ENCODE measurements around the gene SPOUT1.

SPOUT1 gene

GRCh38 chr9:128836509-128837145 lies 7.0 kb upstream of the SPOUT1 start:
- no peak for DNase-seq (ENCODE audit: low read depth)

GRCh38 chr9:128835246-128836210 lies 5.9 kb upstream of the SPOUT1 start:
- no peak for DNase-seq (ENCODE audit: low read depth)

- DNase-seq (ENCODE audit: low read depth) = no peak
Measured at GRCh38 chr9:128833696-128834095, 4.1 kb upstream of the SPOUT1 start.

GRCh38 chr9:128828719-128829452 lies 708 bp downstream of the SPOUT1 start:
- no peak for DNase-seq (ENCODE audit: low read depth)

- no peak for DNase-seq (ENCODE audit: low read depth)
Measured at GRCh38 chr9:128828267-128828666, 1.3 kb downstream of the SPOUT1 start.

GRCh38 chr9:128825923-128826700 lies 3.5 kb downstream of the SPOUT1 start:
- no peak for DNase-seq (ENCODE audit: low read depth)

GRCh38 chr9:128824911-128825310 lies 4.7 kb downstream of the SPOUT1 start:
- DNase-seq (ENCODE audit: low read depth) = no peak

- DNase-seq (ENCODE audit: low read depth) = no peak
Measured at GRCh38 chr9:128823903-128824406, 5.6 kb downstream of the SPOUT1 start.

- DNase-seq (ENCODE audit: low read depth) = no peak
Measured at GRCh38 chr9:128823362-128823902, 6.2 kb downstream of the SPOUT1 start.

GRCh38 chr9:128822407-128823042 lies 7.1 kb downstream of the SPOUT1 start:
- DNase-seq (ENCODE audit: low read depth) = no peak

GRCh38 chr9:128821584-128822406 lies 7.8 kb downstream of the SPOUT1 start:
- DNase-seq (ENCODE audit: low read depth) = no peak

- DNase-seq (ENCODE audit: low read depth) = no peak
Measured at GRCh38 chr9:128820665-128821583, 8.7 kb downstream of the SPOUT1 start.

- DNase-seq (ENCODE audit: low read depth) = no peak
Measured at GRCh38 chr9:128819716-128820664, 9.6 kb downstream of the SPOUT1 start.

- DNase-seq (ENCODE audit: low read depth) = no peak
Measured at GRCh38 chr9:128818839-128819715, 10.5 kb downstream of the SPOUT1 start.

- DNase-seq (ENCODE audit: low read depth) = peak; percentile 93
Measured at GRCh38 chr9:128818099-128818838, 11.3 kb downstream of the SPOUT1 start, which contains the start of gene ENDOG. Gene ENDOG (plus strand): TSS chr9:128818500. CDS start chr9:128818685, 185 bp downstream.

- DNase-seq (ENCODE audit: low read depth) = no peak
Measured at GRCh38 chr9:128810873-128811272, 18.7 kb downstream of the SPOUT1 start.
